GM12878 (cell line): ENCODE measurements around the gene NTPCR. TPM values are rescaled to one million over a fixed set of nuclear protein-coding genes. Genes with fewer than 3 reads are reported as not detected.

Experiments used
- ATAC-seq: fragments of 200-7000 bp; cut with Tn5 transposase; 3 replicates; pipeline ENCODE4 v1.9.1; 2020; ENCODE audit warnings: mild to moderate bottlenecking, moderate library complexity
- BruUV-seq: library from RNA; stranded (reverse); fragments of 400-500 nt; replicated peaks from 2 replicates; lab custom pipeline; 2021; lab: Mats Ljungman, UMichigan
- CTCF ChIA-PET: fragments of 300-600 bp; sonication (Branson Sonifier 250); formaldehyde crosslinking; extraction: SDS; loops from one replicate; lab custom pipeline; 2021; ENCODE audit warnings: inconsistent platforms; lab: Yijun Ruan, JAX
- POLR2A ChIA-PET: fragments of 350-600 bp; formaldehyde crosslinking; extraction: SDS; loops from one replicate; lab custom pipeline; 2021; ENCODE audit warnings: inconsistent platforms; lab: Charles Lee
- RAD21 ChIA-PET: fragments of 300-600 bp; sonication (Branson Sonifier 250); formaldehyde crosslinking; loops from one replicate; lab custom pipeline; 2023; ENCODE audit warnings: antibody characterized with exemption; ENCODE audit not compliant: unreplicated experiment; lab: Charles Lee
- SMC1A ChIA-PET: fragments of 300-600 bp; sonication (Branson Sonifier 250); formaldehyde crosslinking; loops from one replicate; lab custom pipeline; 2023; ENCODE audit not compliant: unreplicated experiment, uncharacterized antibody; lab: Charles Lee
- DNase-seq: peaks from one replicate; pipeline ENCODE4 v3.0.0-alpha.2; 2011; ENCODE audit warnings: low read depth, low spot score
- FAIRE-seq: peaks from 3 replicates; lab custom pipeline; 2011; peaks lifted over from hg19 to GRCh38; lab: Jason Lieb, UNC
- H2AFZ ChIP-seq: 2 replicates; pipeline ENCODE4 v1.6.0; 2011; ENCODE audit warnings: low read depth, low read length, control low read depth; ENCODE audit not compliant: control insufficient read depth
- H3K27ac ChIP-seq: 2 replicates; pipeline ENCODE4 v1.5.1; 2011; ENCODE audit warnings: control low read depth; ENCODE audit not compliant: control insufficient read depth, insufficient read depth
- H3K27me3 ChIP-seq, 2 experiments: replicated peaks in 1 of 2; 2 replicates each; pipeline versions ENCODE4 v1.6.0 to v1.6.1; 2011; ENCODE audit warnings: low read length in 1 of 2; ENCODE audit not compliant: control insufficient read depth in 2 of 2, insufficient read depth in 2 of 2
- H3K36me3 ChIP-seq, 2 experiments: 2 replicates each; pipeline ENCODE4 v1.5.1; 2011; ENCODE audit warnings: low read length in 1 of 2; ENCODE audit not compliant: control insufficient read depth in 2 of 2, insufficient read depth in 2 of 2
- H3K4me1 ChIP-seq: 2 replicates; pipeline ENCODE4 v1.6.1; 2011; ENCODE audit warnings: mild to moderate bottlenecking, low read length, moderate library complexity, mixed read lengths; ENCODE audit not compliant: control insufficient read depth, insufficient read depth
- H3K4me2 ChIP-seq: 2 replicates; pipeline ENCODE4 v1.6.0; 2011; ENCODE audit warnings: control low read depth; ENCODE audit not compliant: control insufficient read depth, insufficient read depth
- H3K4me3 ChIP-seq: fragments of 200-600 bp; sonication (generic); 2 replicates; pipeline ENCODE4 v1.5.1; 2016
- H3K79me2 ChIP-seq: 2 replicates; pipeline ENCODE4 v1.6.0; 2011; ENCODE audit warnings: low read length; ENCODE audit not compliant: control insufficient read depth, insufficient read depth
- H3K9ac ChIP-seq: 2 replicates; pipeline ENCODE4 v1.8.0; 2011; ENCODE audit warnings: low read length, control low read depth, mixed read lengths; ENCODE audit not compliant: control insufficient read depth, insufficient read depth
- H3K9me3 ChIP-seq: replicated peaks from 3 replicates; pipeline ENCODE4 v1.5.1; 2011; ENCODE audit warnings: mild to moderate bottlenecking, low read length; ENCODE audit not compliant: control insufficient read depth, insufficient read depth
- H4K20me1 ChIP-seq: 2 replicates; pipeline ENCODE4 v1.6.0; 2011; ENCODE audit not compliant: control insufficient read depth, insufficient read depth
- CBFB ChIP-seq: IDR thresholded peaks from 2 replicates; pipeline ENCODE4 v1.6.1; 2016; ENCODE audit warnings: antibody characterized with exemption, low read depth
- DPF2 ChIP-seq: fragments of 450-650 bp; IDR thresholded peaks from 2 replicates; pipeline ENCODE4 v1.6.1; 2017; ENCODE audit warnings: mild to moderate bottlenecking
- NFXL1 ChIP-seq: fragments of 450-650 bp; IDR thresholded peaks from 2 replicates; pipeline ENCODE4 v1.6.1; 2017; ENCODE audit warnings: antibody characterized with exemption, mild to moderate bottlenecking, borderline replicate concordance
- RFX5 ChIP-seq: IDR thresholded peaks from 2 replicates; pipeline ENCODE4 v1.6.1; 2011; ENCODE audit warnings: low read depth, low read length, improper control_type of control experiment
- TBL1XR1 ChIP-seq: IDR thresholded peaks from 2 replicates; pipeline ENCODE4 v1.6.1; 2012; ENCODE audit warnings: low read depth, low read length, improper control_type of control experiment
- ZNF207 ChIP-seq: fragments of 450-650 bp; IDR thresholded peaks from 2 replicates; pipeline ENCODE4 v1.6.1; 2014; ENCODE audit warnings: antibody characterized with exemption, mild to moderate bottlenecking, borderline replicate concordance
- WGBS: methylation state at CpG from one replicate; pipeline ENCODE4 v1.1.6; 2016; ENCODE audit warnings: low lambda C conversion rate; ENCODE audit not compliant: insufficient replicate concordance, insufficient coverage; ENCODE audit errors: missing lambda C conversion rate; 5-methylcytosine and 5-hydroxymethylcytosine counted together
- in situ Hi-C: fragments of 300-500 bp; cut with MboI; formaldehyde crosslinking; loops from 9 replicates; pipeline ENCODE4 v1.14.3; 2018; ENCODE audit warnings: mixed read lengths
- intact Hi-C: fragments of 100-400 bp; cut with micrococcal nuclease; formaldehyde crosslinking; loops from one replicate; pipeline ENCODE4 v1.14.2; 2022; ENCODE audit not compliant: unreplicated experiment
- polyA plus RNA-seq, 11 experiments: library from polyadenylated mRNA; depleted of rRNA in 4 of 11; unstranded in 6 of 11; stranded (reverse) in 5 of 11; fragments of >200 nt; fragmentation: Nextera tagmentation in 4 of 11; fragmentation: Illumina TruSeq in 1 of 11; extraction: Ambion mirVana in 4 of 11; extraction: Trizol in 1 of 11; gene quantifications; 1 replicate in 1 of 11; 2 replicates in 10 of 11; pipeline versions ENCODE4 v1.2.1 to v1.2.3, GENCODE V29; 2011 to 2016; ENCODE audit warnings: inconsistent platforms in 2 of 11, missing spikeins in 2 of 11, low read depth in 1 of 11
- total RNA-seq, 4 experiments: library from RNA; depleted of rRNA in 3 of 4; stranded (reverse); fragments of >200 nt in 3 of 4; fragmentation: Illumina TruSeq in 1 of 4; extraction: Trizol in 1 of 4; gene quantifications; 2 replicates each; pipeline versions ENCODE4 v1.2.1 to v1.2.3, GENCODE V29; 2013 to 2021
- TF ChIP-seq, protein P1 (sequence below): fragments of 450-650 bp; IDR thresholded peaks from 2 replicates; pipeline ENCODE4 v1.6.1; 2017; ENCODE audit warnings: low read depth, mild to moderate bottlenecking, moderate library complexity
- TF ChIP-seq, protein P2 (sequence below): IDR thresholded peaks from 2 replicates; pipeline ENCODE4 v1.6.1; 2011; ENCODE audit warnings: low read depth, mild to moderate bottlenecking, low read length, moderate library complexity, borderline replicate concordance; ENCODE audit errors: extremely low read depth
- TF ChIP-seq, protein P3 (sequence below): fragments of 150-350 bp; IDR thresholded peaks from 2 replicates; pipeline ENCODE4 v1.6.1; 2016; ENCODE audit warnings: low read depth, low read length

Gene NTPCR
- total and polyA plus RNA-seq, 10 of the 15 experiments (the other 5 are each of a cell fraction or from before 2014, with no cell fraction given): 25.4 to 109 (median 56.6) TPM

DNA sequence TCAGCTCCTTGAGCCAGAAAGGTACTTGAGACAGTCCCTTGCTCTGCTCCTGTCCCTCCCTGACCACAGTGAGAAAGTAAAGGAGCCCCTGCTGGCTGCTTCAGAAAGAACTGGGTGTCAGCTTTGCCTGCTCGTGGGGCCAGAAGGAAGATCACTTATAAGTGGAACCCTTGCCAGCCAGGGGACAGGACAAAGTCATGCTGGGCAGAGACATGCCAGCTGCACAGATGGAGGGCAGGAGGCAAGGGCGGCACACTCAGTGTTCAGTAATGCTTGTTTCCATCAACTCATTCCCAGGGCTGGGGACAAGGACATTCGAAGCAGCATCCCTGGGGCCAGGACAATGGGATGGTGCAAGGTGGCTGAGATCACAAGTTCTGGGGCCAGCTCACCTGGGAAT is 41.8 kb downstream of the NTPCR start:
- ChIA-PET SMC1A (no interaction called here), CTCF (no interaction called here), POLR2A (no interaction called here), RAD21 (no interaction called here)
- no peaks in the 10 kb centered on the region; the same call in 2 of the 3 replicates for H3K9me3 ChIP-seq
- in situ Hi-C loops: no loop called here
- no peaks in the 10 kb centered on the region for H3K4me1 ChIP-seq
- H3K36me3 ChIP-seq: no peaks in the 10 kb centered on the region
- H4K20me1 ChIP-seq: no peaks in the 10 kb centered on the region
- no TSS peak for BruUV-seq
- intact Hi-C loops: no loop called here
- no peak overlapping the region for H3K4me3 ChIP-seq
- WGBS: 63% methylated on average over 3 of the region's 3 CpGs
- no peak overlapping the region for H3K4me2 ChIP-seq
- H3K27me3 ChIP-seq: no peaks in the 10 kb centered on the region
- H3K27ac ChIP-seq: no peak overlapping the region
- FAIRE-seq (no peak), ATAC-seq (no peak), DNase-seq (no peak)
- no peaks in the 10 kb centered on the region for H3K79me2 ChIP-seq
- TF ChIP-seq, protein P1, sequence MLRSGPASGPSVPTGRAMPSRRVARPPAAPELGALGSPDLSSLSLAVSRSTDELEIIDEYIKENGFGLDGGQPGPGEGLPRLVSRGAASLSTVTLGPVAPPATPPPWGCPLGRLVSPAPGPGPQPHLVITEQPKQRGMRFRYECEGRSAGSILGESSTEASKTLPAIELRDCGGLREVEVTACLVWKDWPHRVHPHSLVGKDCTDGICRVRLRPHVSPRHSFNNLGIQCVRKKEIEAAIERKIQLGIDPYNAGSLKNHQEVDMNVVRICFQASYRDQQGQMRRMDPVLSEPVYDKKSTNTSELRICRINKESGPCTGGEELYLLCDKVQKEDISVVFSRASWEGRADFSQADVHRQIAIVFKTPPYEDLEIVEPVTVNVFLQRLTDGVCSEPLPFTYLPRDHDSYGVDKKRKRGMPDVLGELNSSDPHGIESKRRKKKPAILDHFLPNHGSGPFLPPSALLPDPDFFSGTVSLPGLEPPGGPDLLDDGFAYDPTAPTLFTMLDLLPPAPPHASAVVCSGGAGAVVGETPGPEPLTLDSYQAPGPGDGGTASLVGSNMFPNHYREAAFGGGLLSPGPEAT: no peak
- no peak for TF ChIP-seq CBFB
- TF ChIP-seq, protein P2, sequence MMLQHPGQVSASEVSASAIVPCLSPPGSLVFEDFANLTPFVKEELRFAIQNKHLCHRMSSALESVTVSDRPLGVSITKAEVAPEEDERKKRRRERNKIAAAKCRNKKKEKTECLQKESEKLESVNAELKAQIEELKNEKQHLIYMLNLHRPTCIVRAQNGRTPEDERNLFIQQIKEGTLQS: no peak
- H3K9ac ChIP-seq: no peak overlapping the region
- H2AFZ ChIP-seq: no peak overlapping the region

DNA sequence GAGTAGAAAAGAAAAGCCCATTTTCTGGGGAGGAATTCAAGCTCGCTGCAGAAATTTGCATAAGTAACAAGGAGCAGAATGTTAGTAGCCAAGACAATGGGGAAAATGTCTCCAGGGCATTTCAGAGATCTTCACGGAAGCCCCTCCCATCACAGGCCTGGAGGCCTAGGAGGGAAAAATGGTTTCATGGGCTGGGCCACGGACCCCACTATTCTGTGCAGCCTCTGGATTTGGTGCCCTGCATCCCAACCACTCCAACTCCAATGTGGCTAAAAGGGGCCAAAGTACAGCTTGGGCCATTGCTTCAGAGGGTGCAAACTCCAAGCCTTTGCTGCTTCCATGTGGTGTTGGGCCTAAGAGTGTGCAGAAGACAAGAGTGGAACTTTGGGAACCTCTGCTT is 43.1 kb downstream of the NTPCR start:
- ATAC-seq: no peak
- ChIA-PET RAD21 (no interaction called here), CTCF (no interaction called here), SMC1A (no interaction called here), POLR2A (no interaction called here)
- no peak overlapping the region for H3K9ac ChIP-seq
- no peak overlapping the region for H3K4me2 ChIP-seq
- H3K4me1 ChIP-seq: no peaks in the 10 kb centered on the region
- intact Hi-C loops (no loop called here), in situ Hi-C loops (no loop called here)
- WGBS: 79% methylated on average over 3 of the region's 3 CpGs
- DNase-seq: no peak
- no peaks in the 10 kb centered on the region for H4K20me1 ChIP-seq
- H3K36me3 ChIP-seq: no peaks in the 10 kb centered on the region
- no peaks in the 10 kb centered on the region for H3K27me3 ChIP-seq
- H3K9me3 ChIP-seq: no peaks in the 10 kb centered on the region; the same call in 2 of the 3 replicates
- no peaks in the 10 kb centered on the region for H3K79me2 ChIP-seq
- H3K27ac ChIP-seq: no peak overlapping the region
- no peak overlapping the region for H3K4me3 ChIP-seq
- no peak overlapping the region for H2AFZ ChIP-seq
- FAIRE-seq: no peak
- BruUV-seq: no TSS peak
- no peak for TF ChIP-seq ZNF207
- TF ChIP-seq, protein P3, sequence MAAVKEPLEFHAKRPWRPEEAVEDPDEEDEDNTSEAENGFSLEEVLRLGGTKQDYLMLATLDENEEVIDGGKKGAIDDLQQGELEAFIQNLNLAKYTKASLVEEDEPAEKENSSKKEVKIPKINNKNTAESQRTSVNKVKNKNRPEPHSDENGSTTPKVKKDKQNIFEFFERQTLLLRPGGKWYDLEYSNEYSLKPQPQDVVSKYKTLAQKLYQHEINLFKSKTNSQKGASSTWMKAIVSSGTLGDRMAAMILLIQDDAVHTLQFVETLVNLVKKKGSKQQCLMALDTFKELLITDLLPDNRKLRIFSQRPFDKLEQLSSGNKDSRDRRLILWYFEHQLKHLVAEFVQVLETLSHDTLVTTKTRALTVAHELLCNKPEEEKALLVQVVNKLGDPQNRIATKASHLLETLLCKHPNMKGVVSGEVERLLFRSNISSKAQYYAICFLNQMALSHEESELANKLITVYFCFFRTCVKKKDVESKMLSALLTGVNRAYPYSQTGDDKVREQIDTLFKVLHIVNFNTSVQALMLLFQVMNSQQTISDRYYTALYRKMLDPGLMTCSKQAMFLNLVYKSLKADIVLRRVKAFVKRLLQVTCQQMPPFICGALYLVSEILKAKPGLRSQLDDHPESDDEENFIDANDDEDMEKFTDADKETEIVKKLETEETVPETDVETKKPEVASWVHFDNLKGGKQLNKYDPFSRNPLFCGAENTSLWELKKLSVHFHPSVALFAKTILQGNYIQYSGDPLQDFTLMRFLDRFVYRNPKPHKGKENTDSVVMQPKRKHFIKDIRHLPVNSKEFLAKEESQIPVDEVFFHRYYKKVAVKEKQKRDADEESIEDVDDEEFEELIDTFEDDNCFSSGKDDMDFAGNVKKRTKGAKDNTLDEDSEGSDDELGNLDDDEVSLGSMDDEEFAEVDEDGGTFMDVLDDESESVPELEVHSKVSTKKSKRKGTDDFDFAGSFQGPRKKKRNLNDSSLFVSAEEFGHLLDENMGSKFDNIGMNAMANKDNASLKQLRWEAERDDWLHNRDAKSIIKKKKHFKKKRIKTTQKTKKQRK: no peak
- TF ChIP-seq RFX5: no peak
- no peak for TF ChIP-seq TBL1XR1
- TF ChIP-seq NFXL1: no peak
- no peak for TF ChIP-seq DPF2
